Stromal cell of bone marrow (primary cell): ENCODE results near the gene PRRT3.
"Not testable (repeated sequence)": the region's sequence is repeated elsewhere in the genome, so short reads cannot be mapped to it uniquely, and the experiment has no call there.

ENCODE experiments used
- DNase-seq: peaks from one replicate; pipeline ENCODE4 v3.0.0-alpha.2; 2012; ENCODE audit warnings: low read depth

The PRRT3 gene

DNA sequence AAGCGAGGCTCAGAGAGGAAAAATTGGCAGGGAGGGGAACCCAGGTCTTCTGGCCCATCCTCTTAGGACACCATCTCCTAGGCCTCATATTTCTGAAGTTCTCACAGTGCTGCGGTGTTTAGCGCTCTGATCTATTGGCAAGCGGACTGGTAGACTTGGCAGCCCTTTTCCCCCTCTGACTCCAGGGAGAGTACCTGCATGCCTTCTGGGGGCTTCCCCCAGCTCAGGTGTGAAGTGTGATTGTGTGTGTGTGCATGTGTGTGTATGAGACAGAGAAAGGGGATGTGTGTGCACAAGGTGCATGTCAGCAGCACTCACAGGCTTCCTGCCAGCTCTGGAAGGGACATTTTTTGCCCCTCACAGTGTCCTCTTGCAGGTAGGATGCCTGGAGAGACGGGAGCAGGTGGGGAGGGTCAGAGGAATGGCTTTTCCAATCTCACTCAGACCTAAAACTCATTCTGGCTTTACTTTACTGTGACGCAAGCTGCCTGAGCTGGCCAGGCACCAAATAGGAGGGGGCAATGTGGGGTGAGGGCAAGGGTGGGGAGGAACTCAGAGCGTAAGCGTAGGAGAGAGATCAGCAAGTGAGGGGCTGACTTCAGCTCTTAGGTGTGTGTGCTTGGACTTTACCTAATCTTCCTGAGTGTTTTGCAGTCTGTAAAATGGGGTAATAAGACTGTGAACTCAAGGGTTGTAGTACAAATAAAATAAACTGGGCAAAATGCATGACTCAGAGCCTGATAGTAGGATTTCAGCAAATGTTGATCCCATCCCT lies 53.6 kb downstream of the PRRT3 start:
- no peak for DNase-seq

GRCh38 chr3:9897408-9898372 lies 54.5 kb downstream of the PRRT3 start:
- DNase-seq: no peak

- DNase-seq: not testable (repeated sequence)
Observed at GRCh38 chr3:9896755-9897407, 55.3 kb downstream of the PRRT3 start.

DNA sequence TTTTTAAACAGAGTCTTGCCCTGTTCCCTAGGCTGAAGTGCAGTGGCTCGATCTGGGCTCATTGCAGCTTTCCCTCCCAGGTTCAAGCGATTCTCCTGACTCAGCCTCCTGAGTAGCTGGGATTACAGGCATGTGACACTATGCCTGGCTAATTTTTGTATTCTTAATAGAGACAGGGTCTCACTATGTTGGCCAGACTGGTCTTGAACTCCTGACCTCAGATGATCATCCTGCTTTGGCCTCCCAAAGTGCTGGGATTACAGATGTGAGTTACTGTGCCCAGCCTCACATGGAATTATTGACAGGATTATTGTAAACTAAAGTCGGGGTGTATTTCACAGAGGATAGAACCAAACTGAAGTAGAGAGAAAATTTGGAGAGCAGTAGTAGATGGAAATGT lies 56.5 kb downstream of the PRRT3 start:
- not testable (repeated sequence) for DNase-seq
